UCSD-AML1 (cell line): ENCODE measurements around the gene STOX1.
A peak's percentile ranks its signal among the peaks of the same experiment; 100 is the strongest.
"Not testable (repeated sequence)": the region's sequence is repeated elsewhere in the genome, so short reads cannot be mapped to it uniquely, and the experiment has no call there.

ENCODE experiments used
- DNase-seq: peaks from one replicate; lab custom pipeline; 2025; ENCODE audit not compliant: unreplicated experiment; lab: John Stamatoyannopoulos, UW

STOX1 gene

DNA sequence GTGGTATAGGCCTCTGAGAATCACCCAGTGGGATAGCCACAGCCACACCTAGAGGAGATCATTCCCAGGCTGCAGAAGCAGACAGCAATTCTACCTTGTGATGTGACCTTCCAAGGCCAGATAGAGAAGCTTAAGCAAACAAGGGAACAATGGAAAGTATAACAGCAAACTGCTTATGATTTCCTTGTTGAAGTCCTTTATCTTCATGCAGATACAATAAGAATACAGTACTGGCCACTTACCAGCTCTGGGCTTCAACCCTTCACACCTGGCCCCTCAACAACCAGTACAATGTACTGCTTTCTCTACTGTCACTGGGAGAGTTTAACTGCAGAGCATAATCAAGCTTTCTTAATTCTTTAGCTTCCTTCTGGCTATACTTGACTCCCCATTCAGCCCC lies 51.2 kb downstream of the STOX1 start:
- DNase-seq: no peak

DNA sequence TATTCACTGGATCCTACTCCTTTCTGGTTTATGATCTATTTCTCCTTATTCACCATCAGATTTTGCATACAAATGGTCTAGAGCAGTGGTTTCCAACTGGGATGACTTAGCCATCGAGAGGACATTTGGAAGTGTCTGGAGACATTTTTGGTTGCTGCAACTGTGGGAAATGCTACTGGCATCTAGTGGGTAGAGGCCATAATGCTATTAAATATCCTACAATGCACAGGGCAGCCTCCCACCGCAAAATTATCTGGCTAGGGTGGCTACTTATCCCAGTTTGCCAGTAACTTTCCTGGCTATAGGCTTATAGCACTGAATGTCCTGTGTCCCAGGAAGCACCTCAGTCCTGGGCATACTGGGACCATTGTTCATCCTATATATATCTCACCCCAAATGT lies 52.3 kb downstream of the STOX1 start:
- no peak for DNase-seq

DNA sequence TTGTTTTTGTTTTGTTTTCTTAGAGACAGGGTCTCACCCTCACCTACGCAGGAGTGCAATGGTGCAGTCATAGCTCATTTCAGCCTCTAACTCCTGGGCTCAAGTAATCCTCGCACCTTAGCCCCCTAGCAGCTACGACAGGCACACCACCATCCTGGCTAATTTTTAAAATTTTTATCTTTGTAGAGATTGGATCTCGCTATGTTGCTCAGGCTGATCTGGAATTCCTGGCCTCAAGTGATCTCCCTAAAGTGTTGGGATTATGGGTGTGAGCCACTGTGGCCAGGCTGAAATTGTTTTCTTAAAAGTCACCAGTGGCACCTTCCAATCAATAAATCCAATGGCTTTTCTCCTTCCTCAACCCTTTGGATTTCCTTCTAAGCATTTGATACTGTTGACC lies 52.9 kb downstream of the STOX1 start:
- no peak for DNase-seq

DNA sequence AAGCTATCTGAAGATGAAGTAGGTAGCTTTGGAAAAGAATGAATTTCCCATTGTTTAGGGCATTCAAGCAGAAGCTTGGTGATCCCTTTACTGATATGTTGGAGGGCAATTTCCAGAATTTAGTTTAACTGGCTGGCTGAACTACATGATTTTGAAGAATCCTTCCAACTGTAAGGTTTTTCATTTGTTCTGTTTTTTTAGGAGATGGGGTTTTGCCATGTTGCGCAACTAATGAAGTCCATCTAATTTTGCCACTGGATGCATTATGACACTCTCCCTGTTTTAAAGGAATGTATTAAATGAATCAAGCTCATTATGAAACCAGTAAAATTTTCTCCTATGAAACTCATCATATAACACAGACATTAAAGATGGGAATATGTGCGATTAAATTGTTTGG lies 67.7 kb downstream of the STOX1 start:
- DNase-seq: no peak

DNA sequence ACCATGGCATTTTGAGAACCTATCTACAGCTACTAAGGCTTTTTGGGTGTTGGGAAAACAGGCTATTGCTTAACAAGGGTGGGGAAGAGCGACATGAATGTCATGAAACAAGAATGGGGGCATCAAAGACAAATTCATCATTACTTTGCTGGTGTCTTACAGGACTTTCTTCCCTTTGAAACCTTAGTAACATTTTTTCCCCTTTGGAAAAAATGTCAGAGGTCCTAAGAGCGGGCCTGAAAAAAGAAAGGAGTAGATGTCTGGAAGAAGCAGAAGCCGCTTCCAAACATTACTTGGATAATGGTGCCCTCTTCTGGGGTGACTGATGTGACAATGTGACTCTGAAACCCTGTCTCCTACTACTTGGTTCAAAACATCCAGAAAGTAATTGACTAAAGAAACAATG lies 70.0 kb downstream of the STOX1 start:
- peak; percentile 13 for DNase-seq

DNA sequence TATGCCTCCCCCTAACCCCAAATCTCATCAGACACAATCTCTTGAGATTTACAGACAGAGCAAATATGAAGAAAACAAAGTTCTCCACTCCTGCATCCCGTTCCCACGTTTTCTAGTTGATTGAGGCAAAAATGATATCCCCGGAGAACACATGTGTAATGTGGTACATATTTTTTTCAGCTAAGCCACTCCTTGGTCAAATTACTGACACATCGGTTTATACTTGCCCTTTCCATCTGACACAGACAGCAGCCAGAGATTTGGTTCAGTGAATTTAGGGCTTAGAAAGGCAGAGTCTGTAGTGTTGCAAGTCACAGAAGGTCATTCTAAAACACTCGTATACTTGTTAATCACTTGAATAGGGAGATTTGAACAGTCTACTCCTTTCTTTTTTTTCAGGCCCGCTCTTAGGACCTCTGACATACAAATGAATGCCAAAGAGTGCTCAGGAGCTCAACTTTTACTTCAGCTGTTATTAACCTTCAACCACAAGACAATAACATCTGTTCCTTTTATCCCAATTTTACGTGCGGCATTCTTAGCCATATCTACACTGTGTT lies 71.9 kb downstream of the STOX1 start:
- DNase-seq: no peak

DNA sequence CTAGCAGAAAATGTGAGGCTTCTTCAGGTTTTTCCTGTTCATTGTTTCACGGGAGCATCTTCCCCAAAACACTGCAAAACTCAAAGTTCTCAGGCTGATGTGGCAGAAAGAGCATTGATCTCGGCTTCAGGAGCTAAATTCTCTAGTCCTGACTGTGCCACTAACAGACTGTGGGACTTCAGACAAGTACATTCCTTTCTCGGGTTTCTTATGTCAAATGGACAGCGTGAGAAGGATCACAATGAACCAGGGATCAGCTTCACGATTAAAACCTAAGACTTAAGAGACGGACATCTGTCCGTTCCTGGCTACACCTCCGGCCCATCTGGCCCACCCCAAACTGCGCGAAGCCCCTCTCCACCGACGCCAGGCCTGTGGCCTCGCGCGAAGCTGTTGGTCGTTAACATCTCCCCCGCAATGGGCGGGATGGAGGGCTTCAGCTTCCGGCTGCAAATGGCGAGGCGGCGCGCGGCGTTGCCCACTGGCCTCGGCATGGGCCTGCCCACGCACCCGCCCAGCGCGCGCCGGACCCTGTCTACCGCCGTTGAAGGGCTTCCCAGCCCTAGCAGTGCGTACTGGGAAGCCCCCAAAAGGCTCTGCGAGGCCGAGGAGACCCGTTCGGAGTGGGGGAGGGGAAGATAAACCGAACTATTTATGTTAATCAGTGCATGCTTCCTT lies 73.2 kb downstream of the STOX1 start:
- no peak for DNase-seq

DNA sequence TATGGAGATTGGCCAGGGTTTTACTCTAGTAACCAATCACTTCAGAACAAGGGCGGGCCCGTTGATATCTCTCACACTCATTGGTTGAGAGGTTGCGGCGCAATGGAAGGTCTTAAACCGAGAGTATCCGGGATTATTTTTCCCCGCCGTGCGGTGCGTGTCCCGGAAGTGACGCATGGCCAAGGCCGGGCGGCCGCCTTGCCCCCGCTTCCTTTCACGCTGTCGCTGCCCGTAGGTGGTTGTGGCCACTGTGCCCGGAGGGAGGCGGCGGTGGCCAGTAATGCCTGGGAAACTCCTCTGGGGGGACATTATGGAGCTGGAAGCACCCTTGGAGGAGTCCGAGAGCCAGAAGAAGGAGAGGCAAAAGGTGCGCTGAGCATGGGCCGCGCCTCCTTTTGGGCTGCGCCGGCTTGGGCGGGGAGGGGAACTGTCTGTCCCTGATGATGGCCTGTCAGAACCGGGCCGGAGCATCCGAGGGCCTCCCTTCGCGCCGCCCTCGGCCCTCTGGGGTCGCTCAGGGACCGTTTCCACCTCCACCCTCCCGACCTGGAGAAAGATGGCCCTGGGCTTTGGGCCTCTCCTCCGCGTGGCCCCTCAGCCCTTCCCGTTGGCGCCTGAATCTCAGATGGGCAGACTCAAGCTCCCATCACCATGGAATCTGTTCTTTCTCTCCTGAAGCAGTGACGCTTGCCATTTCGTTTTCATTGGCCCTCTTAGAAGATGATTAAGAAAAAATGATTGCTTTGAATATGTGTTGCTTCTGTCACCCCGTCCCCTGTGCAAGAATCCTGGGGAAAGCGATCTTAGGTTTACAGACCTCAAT lies 74.0 kb downstream of the STOX1 start, which contains the start of gene DDX50:
Gene DDX50, plus strand, starts transcription at position 211 of the 823 bp plus-strand sequence. Its CDS starts 70 bp downstream, at position 281.
- DNase-seq: peak; percentile 94

DNA sequence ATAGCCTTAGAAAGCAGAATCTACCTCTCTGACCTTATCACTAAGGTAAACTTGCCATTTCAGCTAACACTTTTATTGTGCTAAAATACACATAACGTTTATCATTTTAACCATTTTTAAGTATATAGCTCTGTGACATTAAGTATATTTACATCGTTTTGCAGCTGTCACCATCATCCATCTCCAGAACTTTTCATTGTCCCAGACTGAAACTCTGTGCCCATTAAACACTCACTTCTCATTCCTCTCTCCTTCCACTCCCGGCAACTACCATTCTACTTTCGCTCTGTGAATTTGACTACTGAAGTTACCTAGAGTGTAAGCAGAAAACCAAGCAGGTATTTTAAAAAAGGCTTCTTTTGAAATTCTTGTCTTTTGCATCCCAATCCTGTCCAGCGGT lies 75.1 kb downstream of the STOX1 start:
- no peak for DNase-seq

DNA sequence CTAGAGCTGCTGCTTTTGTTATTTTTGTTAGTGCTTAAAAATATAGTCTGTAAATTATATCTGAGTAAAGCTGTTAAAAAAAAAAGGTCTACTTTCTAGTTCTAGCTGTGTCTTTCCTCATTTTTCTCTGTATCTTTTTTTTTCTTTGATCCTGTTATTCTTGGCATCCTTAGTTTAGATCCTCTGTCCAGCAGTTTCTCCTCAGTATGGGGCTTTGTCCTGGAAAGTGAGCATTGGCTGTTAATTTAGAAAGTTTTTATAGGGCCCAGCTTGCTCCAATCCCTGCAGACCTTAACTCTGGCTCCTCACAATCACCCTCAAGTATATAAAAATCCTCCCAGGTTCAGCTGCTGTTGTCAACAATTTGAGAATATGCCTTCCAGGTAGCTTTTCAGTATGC lies 97.3 kb downstream of the STOX1 start:
- no peak for DNase-seq

DNA sequence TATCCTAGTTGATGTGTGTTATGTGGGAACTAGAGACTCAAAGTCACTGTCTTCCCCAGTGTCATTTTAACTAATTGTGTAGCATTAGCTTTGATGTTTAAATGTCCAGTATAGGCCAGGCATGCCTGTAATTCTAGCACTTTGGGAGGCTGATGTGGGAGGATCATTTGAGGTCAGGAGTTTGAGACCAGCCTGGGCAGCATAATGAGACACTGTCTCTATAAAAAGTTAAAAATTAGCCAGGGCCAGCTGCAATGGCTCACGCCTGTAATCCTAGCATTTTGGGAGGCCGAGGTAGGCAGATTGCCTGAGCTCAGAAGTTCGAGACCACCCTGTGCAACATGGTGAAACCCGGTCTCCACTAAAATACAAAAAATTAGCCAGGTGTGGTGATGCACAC lies 98.2 kb downstream of the STOX1 start:
- no peak for DNase-seq

DNA sequence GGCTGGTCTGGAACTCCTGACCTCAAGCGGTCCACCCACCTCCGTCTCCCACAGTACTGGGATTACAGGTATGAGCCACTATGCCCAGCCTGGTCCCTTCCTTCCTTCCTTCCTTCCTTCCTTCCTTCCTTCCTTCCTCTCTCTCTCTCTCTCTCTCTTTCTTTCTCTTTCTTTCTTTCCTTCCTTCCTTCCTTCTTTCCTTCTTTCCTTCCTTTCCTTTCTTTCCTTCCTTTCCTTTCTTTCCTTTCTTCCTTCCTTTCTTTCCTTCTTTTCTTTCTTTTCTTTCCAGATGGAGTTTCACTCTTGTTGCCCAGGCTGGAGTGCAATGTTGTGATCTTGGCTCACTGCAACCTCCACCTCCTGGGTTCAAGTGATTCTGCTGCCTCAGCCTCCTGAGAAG lies 101.8 kb downstream of the STOX1 start:
- DNase-seq: not testable (repeated sequence)

DNA sequence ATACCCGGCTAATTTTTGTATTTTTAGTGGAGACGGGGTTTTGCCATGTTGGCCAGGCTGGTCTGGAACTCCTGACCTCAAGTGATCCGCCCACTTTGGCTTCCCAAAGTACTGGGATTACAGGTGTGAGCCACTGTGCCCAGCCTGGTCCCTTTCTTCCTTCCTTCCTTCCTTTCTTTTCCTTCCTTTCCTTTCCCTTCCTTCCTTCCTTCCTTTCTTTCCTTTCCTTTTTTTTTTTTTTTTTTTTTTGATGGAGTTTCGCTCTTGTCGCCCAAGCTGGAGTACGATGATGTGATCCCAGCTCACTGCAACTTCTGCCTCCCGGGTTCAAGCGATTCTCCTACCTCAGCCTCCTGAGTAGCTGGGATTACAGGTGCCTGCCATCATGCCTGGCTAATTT lies 102.6 kb downstream of the STOX1 start:
- not testable (repeated sequence) for DNase-seq

DNA sequence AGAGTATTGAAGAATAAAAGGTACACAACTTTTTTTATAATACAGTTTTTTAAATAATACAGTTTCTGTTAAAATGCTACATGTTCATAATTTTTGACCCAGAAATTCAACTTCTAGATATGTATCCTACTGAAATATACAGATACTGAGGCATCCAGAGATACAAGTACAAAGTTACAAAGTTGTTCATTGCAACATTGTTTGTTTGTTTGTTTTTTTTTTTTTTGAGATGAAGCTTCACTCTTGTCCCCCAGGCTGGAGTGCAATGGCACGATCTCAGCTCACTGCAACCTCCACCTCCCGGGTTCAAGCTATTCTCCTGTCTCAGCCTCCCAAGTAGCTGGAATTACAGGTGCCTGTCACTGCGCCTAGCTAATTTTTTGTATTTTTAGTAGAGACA lies 105.5 kb downstream of the STOX1 start:
- DNase-seq: not testable (repeated sequence)

DNA sequence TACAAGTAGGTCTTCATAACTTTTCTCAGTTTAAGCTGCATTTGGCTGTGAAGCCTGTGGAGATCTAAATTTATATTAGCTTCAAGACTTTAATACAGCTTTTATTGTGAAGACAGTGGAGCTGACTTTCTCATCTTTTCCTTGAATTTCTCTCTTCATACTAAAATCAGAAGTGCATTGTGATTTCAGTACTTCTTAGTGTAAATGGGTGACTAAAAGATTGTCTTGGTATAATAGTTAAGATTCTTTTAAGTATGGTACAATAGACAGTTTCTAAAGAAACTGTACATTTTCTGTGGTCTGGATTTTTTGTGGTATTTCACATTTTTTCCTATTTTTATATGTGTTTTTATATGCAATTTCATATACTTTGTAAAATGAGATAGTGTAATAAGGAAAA lies 107.7 kb downstream of the STOX1 start:
- DNase-seq: no peak

DNA sequence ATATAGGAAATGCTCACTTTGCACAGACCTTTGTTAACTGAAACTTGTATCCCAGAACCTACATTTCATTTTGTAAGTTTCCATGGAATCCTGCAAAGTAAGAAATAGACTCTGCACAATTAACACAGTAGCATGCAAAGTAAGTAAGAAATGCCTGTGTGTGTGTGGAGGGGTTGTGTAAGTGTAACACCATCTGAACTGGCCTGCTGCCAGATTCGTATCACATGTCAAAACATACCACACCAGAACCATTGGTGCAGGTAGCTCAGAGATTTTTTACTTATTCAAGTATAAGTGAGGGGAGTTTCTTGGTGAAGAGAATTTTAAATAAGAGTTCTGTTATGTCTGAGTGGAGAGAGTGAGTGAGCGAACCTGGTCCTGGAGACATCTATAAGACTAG lies 110.8 kb downstream of the STOX1 start:
- DNase-seq: no peak

DNA sequence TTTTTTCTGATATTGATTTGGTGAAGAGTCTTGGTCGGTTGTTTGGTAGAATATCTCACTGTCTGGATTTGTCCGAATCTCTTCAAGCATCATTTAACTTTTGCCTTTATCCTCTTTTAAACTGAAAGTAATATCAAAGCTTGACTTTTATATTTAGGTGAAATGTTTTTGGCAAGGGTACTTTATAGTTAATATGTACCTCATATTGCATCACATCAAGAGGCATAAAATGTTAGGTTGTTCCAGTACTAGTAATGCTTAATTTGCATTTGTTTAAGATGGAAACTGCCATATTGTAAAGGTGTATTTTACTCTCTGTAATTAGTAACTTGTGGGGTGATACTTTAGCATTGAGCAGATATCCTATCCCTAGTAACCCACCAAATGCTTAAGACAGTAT lies 111.6 kb downstream of the STOX1 start:
- no peak for DNase-seq

DNA sequence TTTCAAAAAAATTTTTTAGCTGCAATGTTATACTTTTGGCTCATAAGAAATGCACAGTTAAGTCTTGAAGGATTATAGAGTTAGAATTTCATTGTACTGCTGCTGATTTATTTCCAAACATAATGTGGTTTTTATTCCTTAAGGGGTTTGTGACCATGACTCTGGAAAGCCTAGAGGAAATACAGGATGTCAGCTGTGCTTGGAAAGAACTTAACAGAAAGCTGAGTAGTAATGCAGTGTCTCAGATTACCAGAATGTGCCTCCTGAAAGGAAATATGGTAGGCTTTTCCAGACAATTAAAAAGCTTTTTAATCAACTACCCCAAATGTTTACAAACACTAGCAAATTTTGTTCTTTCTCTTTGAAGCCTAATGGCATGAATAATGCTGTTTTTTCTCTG lies 113.6 kb downstream of the STOX1 start:
- DNase-seq: not testable (repeated sequence)
